Measurements from ENCODE around the gene LRRC17.

- TF ChIP-seq, protein P1, sequence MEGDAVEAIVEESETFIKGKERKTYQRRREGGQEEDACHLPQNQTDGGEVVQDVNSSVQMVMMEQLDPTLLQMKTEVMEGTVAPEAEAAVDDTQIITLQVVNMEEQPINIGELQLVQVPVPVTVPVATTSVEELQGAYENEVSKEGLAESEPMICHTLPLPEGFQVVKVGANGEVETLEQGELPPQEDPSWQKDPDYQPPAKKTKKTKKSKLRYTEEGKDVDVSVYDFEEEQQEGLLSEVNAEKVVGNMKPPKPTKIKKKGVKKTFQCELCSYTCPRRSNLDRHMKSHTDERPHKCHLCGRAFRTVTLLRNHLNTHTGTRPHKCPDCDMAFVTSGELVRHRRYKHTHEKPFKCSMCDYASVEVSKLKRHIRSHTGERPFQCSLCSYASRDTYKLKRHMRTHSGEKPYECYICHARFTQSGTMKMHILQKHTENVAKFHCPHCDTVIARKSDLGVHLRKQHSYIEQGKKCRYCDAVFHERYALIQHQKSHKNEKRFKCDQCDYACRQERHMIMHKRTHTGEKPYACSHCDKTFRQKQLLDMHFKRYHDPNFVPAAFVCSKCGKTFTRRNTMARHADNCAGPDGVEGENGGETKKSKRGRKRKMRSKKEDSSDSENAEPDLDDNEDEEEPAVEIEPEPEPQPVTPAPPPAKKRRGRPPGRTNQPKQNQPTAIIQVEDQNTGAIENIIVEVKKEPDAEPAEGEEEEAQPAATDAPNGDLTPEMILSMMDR (IDR thresholded peaks at IDR 0.05), result no peak
- TF ChIP-seq POLR2A (IDR thresholded peaks at IDR 0.05), result no peak
- no peak for TF ChIP-seq POLR2AphosphoS5 (IDR thresholded peaks at IDR 0.05)
- no peak for TF ChIP-seq EP300 (IDR thresholded peaks at IDR 0.05)
These were observed 78.3 kb downstream of the LRRC17 start for GRCh38 chr7:102991077-102991539.

Data from suprapubic skin (tissue), 4 donors.